NCI-H146 treated with DMSO at 0.1 percent for 48 hours (cell line): ENCODE measurements around the gene MCMBP.

Experiments
- DNase-seq: peaks from one replicate; lab custom pipeline; 2025; ENCODE audit not compliant: unreplicated experiment; lab: John Stamatoyannopoulos, UW

MCMBP gene

DNA sequence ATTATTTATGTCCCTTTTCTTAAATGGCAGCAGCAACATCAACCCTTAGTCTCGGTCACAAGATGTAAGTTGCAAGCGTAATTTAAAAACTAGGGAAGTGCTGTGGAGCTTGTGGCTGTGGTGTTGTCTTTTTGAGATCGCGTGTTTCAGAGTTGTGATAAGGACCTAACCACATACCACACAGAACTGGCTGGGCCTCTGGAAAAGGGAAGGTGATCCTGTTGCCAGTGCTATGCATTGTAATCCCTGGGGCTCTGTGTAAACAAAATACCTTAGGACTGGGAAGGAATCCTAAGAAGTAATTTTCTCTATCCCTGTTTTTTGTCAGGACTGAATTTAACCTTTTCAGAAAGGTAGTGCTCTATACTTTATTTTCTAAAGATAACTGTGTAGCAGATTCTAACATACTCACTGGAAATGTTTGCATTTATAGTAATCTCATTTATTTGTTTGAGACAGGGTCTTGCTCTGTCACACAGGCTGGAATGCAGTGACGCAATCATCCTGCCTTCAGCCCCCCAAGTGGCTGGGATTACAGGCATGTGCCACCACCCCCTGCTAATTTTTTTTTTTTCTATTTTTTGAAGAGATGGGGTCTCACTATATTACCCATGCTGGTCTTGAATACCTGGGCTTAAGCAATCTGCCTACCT lies 86.4 kb downstream of the MCMBP start:
- no peak for DNase-seq

DNA sequence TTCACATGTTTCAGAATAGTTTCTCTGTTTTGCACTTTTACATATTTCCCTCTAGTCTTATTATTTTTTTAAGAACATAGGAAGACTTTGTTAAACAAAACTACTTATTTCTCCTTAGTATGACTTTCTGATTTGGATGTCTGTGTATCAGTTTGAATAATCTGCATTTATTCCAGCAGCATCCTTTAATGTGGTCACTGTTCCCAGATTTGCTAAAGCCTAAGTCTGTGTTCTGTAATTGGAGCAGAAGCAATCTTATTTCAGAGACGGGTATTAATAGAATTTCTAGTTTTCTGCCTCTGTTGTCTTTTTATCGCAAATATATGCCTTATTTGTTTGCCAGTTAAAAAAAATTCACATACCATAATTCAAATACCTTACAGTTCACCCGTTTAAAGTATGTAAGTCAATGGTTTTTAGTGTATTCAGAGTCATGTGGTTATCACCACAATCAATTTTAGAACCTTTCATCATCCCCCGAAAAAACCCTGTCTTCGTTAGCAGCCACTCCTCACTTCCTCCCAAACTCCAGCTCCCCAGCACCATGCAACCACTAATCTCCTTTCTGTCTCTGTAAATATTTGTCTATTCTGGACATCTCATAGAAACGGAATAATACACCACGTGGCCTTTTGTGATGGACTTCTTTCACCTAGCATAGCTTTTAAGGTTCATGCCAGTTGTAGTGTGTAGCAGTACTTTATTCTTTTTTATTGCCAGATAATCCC lies 88.1 kb downstream of the MCMBP start:
- peak; percentile 83 for DNase-seq

DNA sequence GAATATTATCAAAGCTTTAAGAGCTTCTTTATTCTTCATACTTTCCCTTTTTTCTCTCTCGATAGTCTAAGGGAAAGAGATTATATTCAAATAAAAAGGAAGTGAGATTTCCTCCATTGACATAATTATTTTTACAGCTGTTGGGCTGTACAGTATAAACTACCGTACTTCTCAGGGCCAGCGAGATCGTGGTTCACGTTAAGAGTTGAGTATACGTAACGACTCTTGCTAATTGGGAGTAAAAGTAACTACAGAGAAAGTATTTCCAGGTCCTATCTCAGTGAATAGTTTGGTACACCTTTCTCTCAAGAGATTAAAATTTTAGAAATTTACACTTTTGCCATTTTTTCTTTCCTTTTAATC lies 89.0 kb downstream of the MCMBP start:
- DNase-seq: no peak

DNA sequence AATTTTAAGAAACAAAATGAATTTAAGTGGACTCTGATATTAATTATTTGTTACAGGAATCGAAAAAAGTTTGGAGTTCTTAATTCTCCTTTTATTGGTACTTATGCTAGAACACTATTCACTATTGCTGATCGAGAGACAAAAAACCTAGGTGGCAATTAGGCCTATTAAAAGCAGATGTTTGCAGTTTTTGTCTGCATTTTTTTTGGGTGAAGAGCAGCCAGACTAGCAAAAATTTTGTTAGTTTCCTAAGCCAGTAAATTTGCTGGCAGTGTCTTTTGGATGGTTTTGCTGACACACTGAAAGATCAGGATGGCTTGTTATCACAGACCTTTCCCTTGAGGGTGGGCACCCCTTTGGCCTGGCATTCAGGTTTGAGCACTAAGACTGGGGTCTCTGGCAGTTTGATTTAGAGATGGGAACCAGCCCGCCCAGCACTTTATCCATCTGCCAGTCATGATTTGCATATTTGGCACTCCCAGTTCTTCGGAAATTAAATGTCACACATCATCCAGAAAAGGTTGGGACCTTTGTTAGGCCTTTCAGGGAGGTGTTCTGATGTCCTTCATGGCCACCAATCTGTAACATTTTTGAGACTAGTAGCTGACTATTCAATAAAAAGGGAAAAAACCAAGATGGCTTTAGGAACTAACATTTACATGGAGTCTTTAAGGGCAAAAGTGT lies 89.5 kb downstream of the MCMBP start:
- DNase-seq: no peak

GRCh38 chr10:119781498-119781897 lies 91.1 kb downstream of the MCMBP start:
- no peak for DNase-seq

GRCh38 chr10:119780879-119781480 lies 91.7 kb downstream of the MCMBP start:
- DNase-seq: no peak
